Upper lobe of left lung (tissue), 4 donors: ENCODE results near the gene BAHD1.

ENCODE experiments used
- CTCF ChIP-seq, 6 experiments: fragments of 450-650 bp in 4 of 6; fragments of 200-600 bp in 2 of 6; sonication (generic) in 2 of 6; IDR thresholded peaks; one replicate each; pipeline ENCODE4 v1.5.1; 2016 to 2019; ENCODE audit warnings: antibody characterized with exemption in 6 of 6
- EP300 ChIP-seq, 4 donors: sonication (generic); formaldehyde crosslinking; IDR thresholded peaks; one replicate each; pipeline ENCODE4 v1.5.1; 2017; ENCODE audit warnings: antibody characterized with exemption in 4 of 4, control low read depth in 2 of 4
- POLR2A ChIP-seq, 4 donors: fragments of 450-650 bp; IDR thresholded peaks; one replicate each; pipeline ENCODE4 v1.5.1; 2016 to 2017; ENCODE audit warnings: antibody characterized with exemption in 4 of 4, mild to moderate bottlenecking in 2 of 4
- POLR2AphosphoS5 ChIP-seq, 2 donors: sonication (generic); formaldehyde crosslinking; IDR thresholded peaks; one replicate each; pipeline ENCODE4 v1.5.1; 2017; ENCODE audit warnings: antibody characterized with exemption in 2 of 2

- TF ChIP-seq CTCF (IDR thresholded peaks at IDR 0.05) (no peak), POLR2AphosphoS5 (IDR thresholded peaks at IDR 0.05) (no peak), POLR2A (IDR thresholded peaks at IDR 0.05) (no peak), EP300 (IDR thresholded peaks at IDR 0.05) (no peak)
Observed at GRCh38 chr15:40416056-40416455, 24.7 kb upstream of the BAHD1 start.
